UCSD-AML1 (cell line): ENCODE data around the gene ARRDC1.

Experiments used
- DNase-seq: peaks from one replicate; lab custom pipeline; 2025; ENCODE audit not compliant: unreplicated experiment; lab: John Stamatoyannopoulos, UW

ARRDC1 gene

GRCh38 chr9:137638680-137639079 lies 33.2 kb downstream of the ARRDC1 start:
- no peak for DNase-seq

- no peak for DNase-seq
These were observed 34.0 kb downstream of the ARRDC1 start for GRCh38 chr9:137639303-137640051.

GRCh38 chr9:137640862-137641261 lies 35.4 kb downstream of the ARRDC1 start:
- DNase-seq, result no peak

- DNase-seq, result no peak
These were observed 36.7 kb downstream of the ARRDC1 start for GRCh38 chr9:137642118-137642601.

GRCh38 chr9:137642892-137643291 lies 37.4 kb downstream of the ARRDC1 start:
- DNase-seq, result no peak

GRCh38 chr9:137643921-137644320 lies 38.4 kb downstream of the ARRDC1 start:
- DNase-seq, result no peak

- no peak for DNase-seq
These were observed 39.7 kb downstream of the ARRDC1 start for GRCh38 chr9:137645211-137645610.

GRCh38 chr9:137646341-137646740 lies 40.9 kb downstream of the ARRDC1 start:
- no peak for DNase-seq

GRCh38 chr9:137647096-137647714 lies 41.7 kb downstream of the ARRDC1 start:
- DNase-seq, result peak; percentile 39

- DNase-seq, result no peak
These were observed 42.9 kb downstream of the ARRDC1 start for GRCh38 chr9:137648396-137648795.

- DNase-seq, result no peak
These were observed 44.1 kb downstream of the ARRDC1 start for GRCh38 chr9:137649553-137649952.

GRCh38 chr9:137650259-137650658 lies 44.8 kb downstream of the ARRDC1 start:
- no peak for DNase-seq

- no peak for DNase-seq
These were observed 45.3 kb downstream of the ARRDC1 start for GRCh38 chr9:137650779-137651178.

GRCh38 chr9:137656416-137656815 lies 50.9 kb downstream of the ARRDC1 start:
- DNase-seq, result no peak

GRCh38 chr9:137657606-137658005 lies 52.1 kb downstream of the ARRDC1 start:
- DNase-seq, result no peak

GRCh38 chr9:137658781-137659180 lies 53.3 kb downstream of the ARRDC1 start:
- no peak for DNase-seq

- DNase-seq, result no peak
These were observed 54.7 kb downstream of the ARRDC1 start for GRCh38 chr9:137660144-137660543.

- DNase-seq, result no peak
These were observed 58.1 kb downstream of the ARRDC1 start for GRCh38 chr9:137663584-137663983.

GRCh38 chr9:137664676-137665075 lies 59.2 kb downstream of the ARRDC1 start:
- DNase-seq, result no peak
